GM12872 (cell line): ENCODE measurements around the gene ZNF791.

ENCODE experiments used
- TF ChIP-seq, protein P1 (sequence below): IDR thresholded peaks from 3 replicates; pipeline ENCODE4 v1.5.1; 2011; ENCODE audit warnings: low read depth, mild to moderate bottlenecking, low read length, moderate library complexity; ENCODE audit not compliant: insufficient read depth

Gene ZNF791

DNA sequence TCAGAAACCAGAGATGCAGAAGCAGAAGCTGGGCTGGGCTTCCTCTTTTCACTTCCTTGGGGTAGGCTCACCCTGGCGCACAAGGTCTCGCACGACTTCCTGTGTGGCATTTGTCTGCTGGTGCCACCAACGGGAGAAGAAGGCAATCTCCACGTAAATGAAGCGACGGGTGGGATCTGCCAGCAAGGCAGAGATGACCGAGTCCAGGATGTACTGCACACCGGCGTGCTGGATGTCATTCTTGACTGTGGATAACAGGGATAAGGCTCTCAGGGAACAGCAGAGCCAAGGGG lies 54.5 kb downstream of the ZNF791 start:
- TF ChIP-seq, protein P1, sequence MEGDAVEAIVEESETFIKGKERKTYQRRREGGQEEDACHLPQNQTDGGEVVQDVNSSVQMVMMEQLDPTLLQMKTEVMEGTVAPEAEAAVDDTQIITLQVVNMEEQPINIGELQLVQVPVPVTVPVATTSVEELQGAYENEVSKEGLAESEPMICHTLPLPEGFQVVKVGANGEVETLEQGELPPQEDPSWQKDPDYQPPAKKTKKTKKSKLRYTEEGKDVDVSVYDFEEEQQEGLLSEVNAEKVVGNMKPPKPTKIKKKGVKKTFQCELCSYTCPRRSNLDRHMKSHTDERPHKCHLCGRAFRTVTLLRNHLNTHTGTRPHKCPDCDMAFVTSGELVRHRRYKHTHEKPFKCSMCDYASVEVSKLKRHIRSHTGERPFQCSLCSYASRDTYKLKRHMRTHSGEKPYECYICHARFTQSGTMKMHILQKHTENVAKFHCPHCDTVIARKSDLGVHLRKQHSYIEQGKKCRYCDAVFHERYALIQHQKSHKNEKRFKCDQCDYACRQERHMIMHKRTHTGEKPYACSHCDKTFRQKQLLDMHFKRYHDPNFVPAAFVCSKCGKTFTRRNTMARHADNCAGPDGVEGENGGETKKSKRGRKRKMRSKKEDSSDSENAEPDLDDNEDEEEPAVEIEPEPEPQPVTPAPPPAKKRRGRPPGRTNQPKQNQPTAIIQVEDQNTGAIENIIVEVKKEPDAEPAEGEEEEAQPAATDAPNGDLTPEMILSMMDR = no peak

DNA sequence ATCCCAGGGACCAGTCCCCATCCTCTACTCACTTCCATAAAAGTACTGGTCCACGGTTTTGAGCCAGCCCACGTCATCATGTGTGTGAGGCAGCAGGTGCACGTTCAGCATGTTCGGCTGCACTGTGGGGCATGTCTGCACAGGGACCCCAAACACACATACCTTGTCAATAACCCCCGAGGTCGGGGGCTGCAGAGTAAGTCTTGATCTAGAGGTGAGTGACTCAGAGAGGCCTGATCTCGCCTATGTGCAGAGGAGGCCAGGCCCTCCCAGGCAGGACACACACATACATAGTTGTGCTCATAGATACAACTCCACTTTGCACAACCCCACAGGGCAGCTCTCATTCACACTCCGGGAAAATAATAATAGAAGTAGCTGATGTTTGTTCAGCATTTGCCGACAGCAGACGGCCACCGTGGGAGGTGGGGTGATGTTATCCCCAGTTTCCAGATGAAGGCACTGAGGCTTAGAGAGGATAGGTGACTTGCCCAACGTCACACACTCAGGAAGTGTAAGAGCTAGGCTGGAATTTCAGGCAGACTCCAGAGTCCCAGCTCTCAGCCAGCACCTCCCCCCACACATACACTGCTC lies 55.0 kb downstream of the ZNF791 start:
- TF ChIP-seq, protein P1 = no peak

DNA sequence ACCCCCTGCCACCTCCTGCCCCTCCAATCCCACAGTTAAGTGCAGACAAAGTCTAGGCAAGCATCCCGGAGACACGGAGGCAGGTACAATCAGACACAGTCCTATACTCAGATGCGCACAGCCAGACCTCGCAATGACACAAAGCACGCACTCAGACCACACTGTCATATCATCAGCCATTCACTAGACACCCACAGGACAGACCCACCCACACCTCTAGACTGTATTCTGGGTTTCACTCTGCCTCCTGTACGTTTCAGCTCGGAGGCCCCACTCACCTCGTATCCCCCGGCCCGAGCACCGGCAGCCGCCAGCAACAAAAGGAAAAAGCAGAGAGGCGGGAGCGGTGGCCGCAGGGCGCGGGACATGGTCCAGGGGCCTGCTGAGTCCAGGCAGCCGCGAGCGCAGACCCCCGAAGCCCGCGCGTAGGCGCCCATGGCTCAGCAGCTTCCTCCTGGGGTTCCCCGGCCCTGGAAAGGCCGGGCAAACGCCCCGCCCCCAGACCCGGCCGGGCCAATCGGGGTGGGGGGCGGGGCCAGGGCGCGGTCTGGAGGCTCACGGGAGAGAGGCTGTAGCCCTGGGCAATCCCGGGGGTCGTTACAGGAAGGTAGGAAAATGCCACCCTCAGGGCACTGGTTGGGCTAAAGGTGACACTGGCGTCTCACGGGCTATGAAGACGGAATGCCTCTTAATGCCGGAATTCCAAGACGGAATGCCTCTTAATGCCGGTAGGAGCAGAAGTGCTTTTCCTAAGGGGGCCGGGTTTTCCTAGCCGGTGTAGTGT lies 55.7 kb downstream of the ZNF791 start, which contains the start of the genes MAN2B1 and WDR83:
Gene MAN2B1, minus strand, starts transcription at position 478 of the 784 bp plus-strand sequence. Its CDS starts 41 bp downstream, at position 437.
Gene WDR83, plus strand, starts transcription at position 543 of the 784 bp plus-strand sequence. CDS start 2,984 bp downstream, outside the sequence.
- TF ChIP-seq, protein P1 = no peak

DNA sequence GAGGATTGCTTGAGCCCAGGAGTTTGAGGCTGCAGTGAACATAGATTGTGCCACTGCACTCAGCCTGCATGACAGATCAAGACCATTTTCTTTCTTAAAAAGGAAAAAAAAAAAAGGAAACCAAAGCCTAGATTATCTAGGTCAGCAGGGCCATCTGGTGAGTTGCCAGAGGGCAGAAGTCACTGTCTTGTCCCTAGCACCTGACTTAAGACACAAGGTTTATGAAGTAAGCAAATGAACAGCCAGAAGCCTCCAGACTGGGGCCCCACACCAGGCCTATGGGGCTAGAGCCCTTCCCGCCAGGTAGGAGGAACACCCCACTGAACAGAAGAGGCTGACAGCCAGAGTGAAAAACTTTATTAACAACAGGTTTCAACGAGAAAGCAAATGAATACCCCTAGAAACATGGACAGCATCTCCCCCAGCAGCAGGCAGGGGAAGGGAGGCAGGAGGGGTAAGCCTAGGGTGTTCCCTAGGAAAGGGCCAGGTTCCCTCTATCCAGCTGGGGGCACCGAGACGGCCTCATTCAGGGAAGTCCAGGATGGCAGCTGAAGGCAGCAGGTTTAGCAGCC lies 57.1 kb downstream of the ZNF791 start:
- TF ChIP-seq, protein P1 = no peak

DNA sequence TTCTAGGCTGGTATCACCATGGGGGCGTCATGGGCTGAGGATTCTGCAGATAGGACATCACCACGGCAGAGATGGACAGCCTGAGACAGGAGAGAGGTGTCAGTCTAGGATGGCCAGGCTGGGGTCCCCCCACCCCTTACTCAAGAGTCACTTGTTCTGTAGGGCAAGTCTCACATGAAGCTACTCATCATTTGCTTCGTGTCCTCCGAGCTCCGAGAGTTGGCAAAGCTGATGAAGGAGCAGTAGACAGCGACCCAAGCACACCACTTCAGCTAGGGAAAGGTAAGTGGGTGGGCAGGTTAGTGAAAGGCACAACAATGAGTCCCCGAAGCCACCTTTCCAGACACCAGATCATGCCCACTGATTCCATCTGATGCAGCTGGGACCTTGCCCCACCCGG lies 57.6 kb downstream of the ZNF791 start:
- TF ChIP-seq, protein P1 = no peak

DNA sequence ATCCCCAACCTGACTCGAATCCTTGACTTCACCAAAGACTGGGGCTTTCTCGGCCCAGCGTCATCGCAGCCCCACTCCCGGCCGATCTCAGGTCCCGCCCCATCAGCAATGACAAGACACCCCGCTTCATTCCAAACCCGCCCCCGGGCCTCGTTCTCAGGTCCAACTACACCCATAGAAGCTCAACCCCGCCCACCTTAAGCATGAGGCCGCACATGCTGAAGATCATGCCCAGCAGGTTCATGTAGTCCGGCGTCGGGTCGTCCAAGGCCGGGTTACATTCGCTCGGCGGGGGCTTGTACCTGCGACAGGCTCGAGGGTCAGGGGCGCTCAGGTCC lies 58.2 kb downstream of the ZNF791 start:
- TF ChIP-seq, protein P1 = no peak

DNA sequence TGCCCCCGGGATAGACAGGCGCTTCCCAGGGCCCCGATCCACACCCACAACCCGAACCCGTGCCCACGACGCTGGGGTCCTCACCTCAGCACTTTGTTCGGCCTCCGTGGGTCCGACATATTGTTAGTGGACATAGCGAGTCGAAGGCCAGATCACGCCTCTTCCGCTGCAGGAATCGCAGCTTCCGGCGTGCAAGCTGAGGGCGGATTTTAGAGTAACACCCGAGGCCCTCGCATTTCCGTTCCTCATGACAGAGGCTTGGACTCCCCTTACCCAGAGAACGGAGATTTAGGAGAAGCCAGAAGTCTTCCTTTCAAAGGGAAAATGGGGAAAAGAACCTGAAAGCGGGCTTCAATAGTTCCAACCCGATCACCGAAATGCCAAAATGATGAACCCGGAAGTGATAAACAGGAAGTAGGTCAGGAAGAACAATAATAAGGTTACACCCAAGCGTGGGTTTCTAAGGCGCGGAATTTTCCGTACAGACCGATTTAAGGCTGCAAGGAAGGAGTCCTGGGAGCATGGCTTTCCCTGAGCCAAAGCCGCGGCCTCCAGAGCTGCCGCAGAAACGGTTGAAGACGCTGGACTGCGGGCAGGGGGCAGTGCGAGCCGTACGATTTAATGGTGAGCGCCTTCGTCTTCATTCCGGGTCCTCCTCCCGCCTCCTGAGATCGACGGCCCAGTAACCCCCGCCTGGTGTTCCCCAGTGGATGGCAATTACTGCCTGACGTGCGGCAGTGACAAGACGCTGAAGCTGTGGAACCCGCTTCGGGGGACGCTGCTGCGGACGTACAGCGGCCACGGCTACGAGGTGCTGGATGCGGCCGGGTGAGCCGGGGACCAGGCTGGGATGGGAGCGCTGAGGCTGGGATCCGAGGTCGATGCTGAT lies 58.8 kb downstream of the ZNF791 start:
- TF ChIP-seq, protein P1 = no peak
